HepG2 (cell line): ENCODE measurements around the gene RBM23. TPM values are rescaled to one million over a fixed set of nuclear protein-coding genes. Genes with fewer than 3 reads are reported as not detected.
A peak's percentile ranks its signal among the peaks of the same experiment; 100 is the strongest.

Experiments used
- ATAC-seq: fragments of 200-7000 bp; cut with Tn5 transposase; 3 replicates; pipeline ENCODE4 v1.9.1; 2020; ENCODE audit warnings: mild to moderate bottlenecking, moderate library complexity
- BruUV-seq: library from RNA; stranded (reverse); fragments of 400-500 nt; replicated peaks from 2 replicates; lab custom pipeline; 2021; lab: Mats Ljungman, UMichigan
- CTCF ChIA-PET: fragments of 300-600 bp; formaldehyde crosslinking; extraction: SDS; loops from one replicate; lab custom pipeline; 2021; ENCODE audit warnings: low total read pairs, inconsistent platforms, low intra/inter-chr PET ratio; lab: Yijun Ruan, JAX
- POLR2A ChIA-PET: fragments of 350-600 bp; sonication (Branson Sonifier 250); formaldehyde crosslinking; loops from one replicate; lab custom pipeline; 2020; ENCODE audit warnings: antibody characterized with exemption, inconsistent platforms; lab: Yijun Ruan, JAX
- DNase-seq: peaks from one replicate; pipeline ENCODE4 v3.0.0-alpha.2; 2015; ENCODE audit warnings: low spot score
- FAIRE-seq: peaks from 3 replicates; lab custom pipeline; 2011; peaks lifted over from hg19 to GRCh38; lab: Jason Lieb, UNC
- H2AFZ ChIP-seq: one replicate; pipeline ENCODE4 v1.6.1; 2011; ENCODE audit warnings: low read length, inconsistent platforms
- H3K27ac ChIP-seq: fragments of 300-600 bp; 3 replicates; pipeline ENCODE4 v1.8.0; 2011; ENCODE audit warnings: mixed run types, mild to moderate bottlenecking, mixed read lengths, low read length, inconsistent platforms; ENCODE audit not compliant: insufficient read depth; ENCODE audit errors: extremely low read length
- H3K27me3 ChIP-seq, 2 experiments: fragments of 200-600 bp in 1 of 2; 2 replicates in 1 of 2; 3 replicates in 1 of 2; pipeline versions ENCODE4 v1.6.0 to v1.8.0; 2011; ENCODE audit warnings: low read length in 2 of 2, mild to moderate bottlenecking in 2 of 2, moderate library complexity in 2 of 2, inconsistent platforms in 1 of 2; ENCODE audit not compliant: insufficient read depth in 2 of 2, control insufficient read depth in 1 of 2
- H3K36me3 ChIP-seq, 2 experiments: fragments of 200-600 bp in 1 of 2; replicated peaks in 1 of 2; 2 replicates in 1 of 2; 3 replicates in 1 of 2; pipeline versions ENCODE4 v1.5.1 to v1.8.0; 2011; ENCODE audit warnings: low read length in 2 of 2, inconsistent platforms in 1 of 2; ENCODE audit not compliant: insufficient read depth in 2 of 2, control insufficient read depth in 1 of 2
- H3K4me1 ChIP-seq: 2 replicates; pipeline ENCODE4 v1.5.1; 2012; ENCODE audit warnings: low read length, inconsistent platforms; ENCODE audit not compliant: insufficient read depth
- H3K4me2 ChIP-seq: 2 replicates; pipeline ENCODE4 v1.6.0; 2011; ENCODE audit warnings: low read depth, low read length, inconsistent platforms
- H3K4me3 ChIP-seq, 3 experiments: fragments of 200-600 bp in 1 of 3; sonication (generic), shearing (Covaris generic) in 1 of 3; replicated peaks in 1 of 3; 2 replicates each; pipeline ENCODE4 v1.5.1; 2011 to 2016; ENCODE audit warnings: low read length in 3 of 3, inconsistent platforms in 2 of 3, low read depth in 2 of 3, mild to moderate bottlenecking in 2 of 3, control low read depth in 1 of 3, mixed read lengths in 1 of 3; ENCODE audit not compliant: insufficient read depth in 1 of 3
- H3K79me2 ChIP-seq: one replicate; pipeline ENCODE4 v1.6.1; 2011; ENCODE audit warnings: low read length, inconsistent platforms; ENCODE audit not compliant: insufficient read depth
- H3K9ac ChIP-seq: 2 replicates; pipeline ENCODE4 v1.6.0; 2011; ENCODE audit warnings: mild to moderate bottlenecking, low read depth, low read length, inconsistent platforms; ENCODE audit not compliant: insufficient read depth
- H3K9me3 ChIP-seq: 2 replicates; pipeline ENCODE4 v1.5.1; 2012; ENCODE audit warnings: mild to moderate bottlenecking, low read length
- H4K20me1 ChIP-seq: 2 replicates; pipeline ENCODE4 v1.6.0; 2011; ENCODE audit warnings: inconsistent platforms, mild to moderate bottlenecking, low read length, moderate library complexity; ENCODE audit not compliant: insufficient read depth
- CTCF ChIP-seq: sonication (generic); formaldehyde crosslinking; IDR thresholded peaks from 2 replicates; pipeline ENCODE4 v1.5.0; 2020; ENCODE audit warnings: mild to moderate bottlenecking, missing genetic modification reagents, moderate library complexity
- POLR2AphosphoS5 ChIP-seq: IDR thresholded peaks from 2 replicates; pipeline ENCODE4 v1.6.1; 2012; ENCODE audit warnings: low read depth, low read length
- REPIN1 ChIP-seq: sonication (generic); formaldehyde crosslinking; IDR thresholded peaks from 2 replicates; pipeline ENCODE4 v1.8.0; 2022; ENCODE audit warnings: missing genetic modification reagents, low read depth, mild to moderate bottlenecking, borderline replicate concordance
- STAG1 ChIP-seq: sonication (generic); formaldehyde crosslinking; IDR thresholded peaks from 2 replicates; pipeline ENCODE4 v1.4.0; 2020; ENCODE audit warnings: missing genetic modification reagents
- ZNF678 ChIP-seq: sonication (generic); formaldehyde crosslinking; IDR thresholded peaks from 2 replicates; pipeline ENCODE4 v1.4.0; 2020; ENCODE audit warnings: mild to moderate bottlenecking, missing genetic modification reagents
- WGBS: methylation state at CpG from one replicate; pipeline ENCODE4 v1.1.6; 2017; ENCODE audit warnings: low lambda C conversion rate; 5-methylcytosine and 5-hydroxymethylcytosine counted together
- in situ Hi-C: cut with HindIII; loops from 2 replicates; pipeline ENCODE4 v1.10.0; 2017; ENCODE audit warnings: low pct_unique_long_range_greater_than_20kb; ENCODE audit not compliant: extremely low pct_ligation_motif_present
- intact Hi-C: fragments of 100-400 bp; cut with micrococcal nuclease; formaldehyde crosslinking; loops from one replicate; pipeline ENCODE4 v1.10.0; 2022; ENCODE audit not compliant: unreplicated experiment
- polyA plus RNA-seq, 8 experiments: library from polyadenylated mRNA; depleted of rRNA in 3 of 8; stranded (reverse) in 7 of 8; unstranded in 1 of 8; fragments of >200 nt; fragmentation: Illumina TruSeq in 4 of 8; extraction: Trizol in 4 of 8; gene quantifications; 2 replicates each; pipeline versions ENCODE4 v1.2.1 to v1.2.3, GENCODE V29; 2011 to 2016; ENCODE audit warnings: low read depth in 4 of 8, missing spikeins in 1 of 8, mixed read lengths in 1 of 8; ENCODE audit not compliant: insufficient read depth in 1 of 8
- small RNA-seq, 3 experiments: library from RNA; depleted of rRNA; stranded (forward); fragments of <200 nt; gene quantifications; one replicate each; pipeline ENCODE3, GENCODE V24; 2012; ENCODE audit warnings: low read depth in 2 of 3, low replicate concordance in 1 of 3; ENCODE audit not compliant: insufficient read length in 3 of 3, insufficient read depth in 2 of 3
- total RNA-seq, 5 experiments: library from RNA; depleted of rRNA; stranded (reverse); fragments of >200 nt; fragmentation: Illumina TruSeq; extraction: Trizol; gene quantifications; 2 replicates each; pipeline ENCODE4 v1.2.3, GENCODE V29; 2016; ENCODE audit warnings: low read depth in 1 of 5

Gene RBM23
- total and polyA plus RNA-seq, 2 of the 13 experiments (the other 11 are each of a cell fraction or from before 2014, with no cell fraction given) = 1.5 to 2.1 TPM

GRCh38 chr14:22844221-22845102 is 74.5 kb downstream of the RBM23 start:
- Histone ChIP-seq H3K79me2 (no peaks in the 10 kb centered on the region), H3K9ac (no peak overlapping the region), H3K4me2 (no peak overlapping the region), H3K9me3 (no peaks in the 10 kb centered on the region), H3K36me3 (no peaks in the 10 kb centered on the region), H2AFZ (no peak overlapping the region), H4K20me1 (no peaks in the 10 kb centered on the region), H3K27me3 (peaks cover 1 to 27% of the 10 kb centered on the region in 2 experiments; a peak in 4 of 5 replicates), H3K4me1 (peaks cover 21% of the 10 kb centered on the region), H3K4me3 (no peak overlapping the region), H3K27ac (no peak overlapping the region)
- no peak for ATAC-seq
- intact Hi-C loops (no loop called here), in situ Hi-C loops (loop anchor here (5.0 kb wide), 1 partner anchor 287 kb away; no protein-coding TSS in a partner anchor)
- POLR2A ChIA-PET = interaction anchor here (0.8 kb wide), 1 partner anchor 22 kb away, joined by 3 read pairs; no protein-coding TSS in a partner anchor
- no peak for DNase-seq
- CTCF ChIA-PET = no interaction called here
- FAIRE-seq = no peak
- BruUV-seq = no TSS peak
- TF ChIP-seq ZNF678 (no peak), REPIN1 (CRISPR knock-in tag) (no peak), POLR2AphosphoS5 (no peak), CTCF (CRISPR knock-in tag) (peak; percentile 41), STAG1 (CRISPR knock-in tag) (peak; percentile 30; the same call in 1 of the 2 replicates)
- 75% methylated on average over 22 of the region's 22 CpGs for WGBS

Small RNA genes lying within 50 kb of the gene (small RNA-seq; reads per million reads assigned to genes)
- gene RF00019 = 0 reads per million in 3 experiments

Other genes starting within 250 kb of the RBM23 start
- gene OXA1L, start 152.5 kb downstream of the RBM23 start, total RNA-seq (2016; rRNA removed; fragmentation: Illumina TruSeq; extraction: Trizol) = 216 and 230 TPM in 2 replicates
- gene OXA1L, start 152.5 kb downstream of the RBM23 start, polyA plus RNA-seq (2011; rRNA removed) = 559 and 589 TPM in 2 replicates
- 0.07 and 0.13 TPM in 2 replicates for gene SLC7A7, start 103.7 kb downstream of the RBM23 start, total RNA-seq (2016; rRNA removed; fragmentation: Illumina TruSeq; extraction: Trizol)
- 0.63 and 1.1 TPM in 2 replicates for gene SLC7A7, start 103.7 kb downstream of the RBM23 start, polyA plus RNA-seq (2011; rRNA removed)
- 329 and 420 TPM in 2 replicates for gene MRPL52, start 89.3 kb downstream of the RBM23 start, total RNA-seq (2016; rRNA removed; fragmentation: Illumina TruSeq; extraction: Trizol)
- 118 and 123 TPM in 2 replicates for gene MRPL52, start 89.3 kb downstream of the RBM23 start, polyA plus RNA-seq (2011; rRNA removed)
- gene MMP14, start 82.6 kb downstream of the RBM23 start, total RNA-seq (2016; rRNA removed; fragmentation: Illumina TruSeq; extraction: Trizol) = 1.6 and 5.2 TPM in 2 replicates
- gene MMP14, start 82.6 kb downstream of the RBM23 start, polyA plus RNA-seq (2011; rRNA removed) = 9.8 and 11.3 TPM in 2 replicates
- gene LRP10, start 47.4 kb downstream of the RBM23 start, total RNA-seq (2016; rRNA removed; fragmentation: Illumina TruSeq; extraction: Trizol) = 8.6 and 16.9 TPM in 2 replicates
- 45.2 and 80.6 TPM in 2 replicates for gene LRP10, start 47.4 kb downstream of the RBM23 start, polyA plus RNA-seq (2011; rRNA removed)
- gene REM2, start 35.9 kb downstream of the RBM23 start, total RNA-seq (2016; rRNA removed; fragmentation: Illumina TruSeq; extraction: Trizol) = not detected in 2 replicates
- 0.20 and 0.31 TPM in 2 replicates for gene REM2, start 35.9 kb downstream of the RBM23 start, polyA plus RNA-seq (2011; rRNA removed)
- gene PRMT5, start 10.2 kb upstream of the RBM23 start, total RNA-seq (2016; rRNA removed; fragmentation: Illumina TruSeq; extraction: Trizol) = 210 and 289 TPM in 2 replicates
- gene PRMT5, start 10.2 kb upstream of the RBM23 start, polyA plus RNA-seq (2011; rRNA removed) = 329 and 354 TPM in 2 replicates
- gene HAUS4, start 37.9 kb upstream of the RBM23 start, total RNA-seq (2016; rRNA removed; fragmentation: Illumina TruSeq; extraction: Trizol) = 130 and 141 TPM in 2 replicates
- gene HAUS4, start 37.9 kb upstream of the RBM23 start, polyA plus RNA-seq (2011; rRNA removed) = 64.7 and 74.4 TPM in 2 replicates
- 109 and 157 TPM in 2 replicates for gene AJUBA, start 63.4 kb upstream of the RBM23 start, total RNA-seq (2016; rRNA removed; fragmentation: Illumina TruSeq; extraction: Trizol)
- gene AJUBA, start 63.4 kb upstream of the RBM23 start, polyA plus RNA-seq (2011; rRNA removed) = 241 and 315 TPM in 2 replicates
- 10.8 and 11.4 TPM in 2 replicates for gene C14orf93, start 91.0 kb upstream of the RBM23 start, total RNA-seq (2016; rRNA removed; fragmentation: Illumina TruSeq; extraction: Trizol)
- gene C14orf93, start 91.0 kb upstream of the RBM23 start, polyA plus RNA-seq (2011; rRNA removed) = 19.8 and 22.5 TPM in 2 replicates
- gene PSMB5, start 115.8 kb upstream of the RBM23 start, total RNA-seq (2016; rRNA removed; fragmentation: Illumina TruSeq; extraction: Trizol) = 871 and 1,316 TPM in 2 replicates
- 566 and 705 TPM in 2 replicates for gene PSMB5, start 115.8 kb upstream of the RBM23 start, polyA plus RNA-seq (2011; rRNA removed)
- not detected in 2 replicates for gene PSMB11, start 123.1 kb upstream of the RBM23 start, total RNA-seq (2016; rRNA removed; fragmentation: Illumina TruSeq; extraction: Trizol)
- not detected in 2 replicates for gene PSMB11, start 123.1 kb upstream of the RBM23 start, polyA plus RNA-seq (2011; rRNA removed)
- gene CDH24, start 138.4 kb upstream of the RBM23 start, total RNA-seq (2016; rRNA removed; fragmentation: Illumina TruSeq; extraction: Trizol) = 0.41 and 0.69 TPM in 2 replicates
- gene CDH24, start 138.4 kb upstream of the RBM23 start, polyA plus RNA-seq (2011; rRNA removed) = 0.99 and 1.2 TPM in 2 replicates
- 102 and 165 TPM in 2 replicates for gene ACIN1, start 176.0 kb upstream of the RBM23 start, total RNA-seq (2016; rRNA removed; fragmentation: Illumina TruSeq; extraction: Trizol)
- gene ACIN1, start 176.0 kb upstream of the RBM23 start, polyA plus RNA-seq (2011; rRNA removed) = 183 and 222 TPM in 2 replicates
- 206 and 299 TPM in 2 replicates for gene C14orf119, start 176.4 kb upstream of the RBM23 start, total RNA-seq (2016; rRNA removed; fragmentation: Illumina TruSeq; extraction: Trizol)
- 104 and 117 TPM in 2 replicates for gene C14orf119, start 176.4 kb upstream of the RBM23 start, polyA plus RNA-seq (2011; rRNA removed)
- not detected in 2 replicates for gene CIROP, start 185.8 kb upstream of the RBM23 start, total RNA-seq (2016; rRNA removed; fragmentation: Illumina TruSeq; extraction: Trizol)
- 0.07 and 0.14 TPM in 2 replicates for gene CIROP, start 185.8 kb upstream of the RBM23 start, polyA plus RNA-seq (2011; rRNA removed)
- 0.11 TPM in 1 of 2 replicates, not detected in the other for gene CEBPE, start 200.1 kb upstream of the RBM23 start, total RNA-seq (2016; rRNA removed; fragmentation: Illumina TruSeq; extraction: Trizol)
- 0.09 and 0.10 TPM in 2 replicates for gene CEBPE, start 200.1 kb upstream of the RBM23 start, polyA plus RNA-seq (2011; rRNA removed)